GM18868 (cell line): ENCODE measurements around the gene CANT1.
"Not testable (repeated sequence)": the region's sequence is repeated elsewhere in the genome, so short reads cannot be mapped to it uniquely, and the experiment has no call there.

ENCODE experiments used
- ATAC-seq: cut with Tn5 transposase; IDR thresholded peaks from one replicate; pipeline ENCODE4 v1.9.1; 2021; ENCODE audit warnings: mild to moderate bottlenecking, moderate library complexity; ENCODE audit not compliant: unreplicated experiment

The CANT1 gene

GRCh38 chr17:79028496-79029326 is 19.1 kb upstream of the CANT1 start:
- no peak for ATAC-seq

DNA sequence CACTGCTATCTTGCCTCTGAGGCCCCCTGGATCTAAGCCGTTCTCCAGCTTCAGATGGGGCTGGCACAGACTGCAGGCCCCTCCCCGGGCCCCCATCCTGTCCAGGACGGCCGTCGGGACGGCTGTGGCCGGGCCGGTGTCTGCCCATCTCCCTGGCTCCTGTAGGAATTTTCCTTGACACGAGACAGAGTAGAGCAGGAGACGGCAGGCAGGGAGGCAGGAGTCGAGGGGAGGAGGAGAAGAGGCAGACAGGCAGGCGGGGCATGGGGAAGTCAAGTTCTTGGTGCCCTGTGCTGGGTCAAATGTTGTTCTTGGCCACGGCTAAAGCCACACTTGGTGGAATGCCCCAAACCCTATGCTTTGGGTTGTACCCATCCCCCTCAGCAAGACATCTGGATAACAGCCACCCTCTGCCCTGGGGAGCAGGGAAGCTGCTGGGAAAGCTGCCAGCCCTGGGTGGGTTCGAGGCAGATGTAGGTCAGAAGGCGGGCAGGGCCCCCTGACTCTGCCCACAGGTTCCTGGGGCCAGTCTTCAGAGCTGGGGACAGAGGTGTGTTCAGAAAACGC is 18.4 kb upstream of the CANT1 start:
- ATAC-seq: no peak

DNA sequence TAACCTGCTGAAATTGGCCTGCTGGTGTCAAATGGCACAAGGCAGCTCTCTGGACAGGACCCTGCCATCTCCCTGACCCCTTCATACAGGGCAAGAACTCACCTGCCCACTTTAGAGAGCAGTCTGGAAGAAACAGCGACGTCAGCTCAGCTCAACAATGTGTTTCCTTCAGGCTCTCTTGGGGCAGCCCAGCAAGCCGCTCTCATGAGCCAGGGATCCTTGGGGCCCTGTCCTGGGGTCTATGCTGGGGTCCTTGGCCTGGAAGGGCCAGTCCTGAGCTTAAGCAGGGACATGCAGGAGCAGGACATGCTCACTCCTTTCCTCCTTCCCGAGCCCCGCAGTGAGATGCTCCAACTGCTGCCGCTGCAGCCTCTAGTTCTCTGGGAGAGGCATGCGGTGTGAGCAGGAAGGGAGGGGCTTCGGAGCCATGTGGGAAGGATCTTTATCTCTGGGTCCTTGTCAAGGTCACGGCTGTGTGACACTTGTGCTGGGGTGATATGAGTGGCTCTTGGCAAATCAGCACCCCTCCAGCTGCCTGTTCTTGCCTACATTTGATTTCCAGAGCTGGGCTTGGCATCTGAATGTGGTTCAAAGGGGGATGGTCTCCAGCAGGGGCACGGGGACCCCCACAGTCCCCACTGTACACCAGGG is 17.8 kb upstream of the CANT1 start:
- no peak for ATAC-seq

DNA sequence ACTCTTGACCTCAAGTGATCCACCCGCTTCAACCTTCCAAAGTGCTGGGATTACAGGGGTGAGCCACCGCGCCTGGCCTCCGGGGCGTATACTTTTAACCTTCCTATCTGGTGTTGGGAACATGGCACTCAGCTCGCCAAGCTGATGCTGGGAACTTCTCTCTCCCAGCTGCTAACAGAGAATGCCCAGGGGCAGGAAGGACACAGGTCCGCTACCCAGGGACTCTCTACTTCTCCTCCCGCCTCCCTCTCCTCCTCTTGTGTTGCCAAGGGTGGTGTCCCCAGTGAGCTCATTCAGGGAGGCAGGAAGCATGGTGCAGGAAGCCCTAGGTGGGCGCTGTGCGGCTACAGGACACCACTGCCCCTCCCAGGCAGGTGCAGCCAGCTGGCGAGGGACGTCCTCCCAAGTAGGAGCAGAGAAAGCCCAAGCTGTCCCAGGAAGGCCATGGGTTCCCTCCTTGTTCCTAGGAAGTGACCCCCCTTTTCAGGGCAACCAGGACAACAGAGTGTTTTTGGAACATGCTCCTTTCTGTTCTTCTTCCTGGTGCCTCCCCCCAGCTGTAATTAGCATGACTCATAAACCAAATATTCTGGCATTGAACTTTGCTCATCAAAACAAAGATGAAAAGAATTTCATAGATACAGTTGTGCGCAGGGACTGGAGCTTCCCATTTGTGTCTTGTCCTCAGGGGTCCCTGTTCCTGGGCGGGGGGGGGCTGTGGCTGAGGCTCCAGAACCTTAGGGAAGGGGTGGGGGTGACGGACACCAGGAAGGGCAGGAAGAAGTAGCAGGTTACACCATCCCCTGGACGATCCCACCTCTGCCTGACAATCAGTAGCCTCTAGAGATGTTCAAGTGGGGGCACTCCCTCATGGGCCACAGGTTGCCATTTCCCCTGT is 17.1 kb upstream of the CANT1 start:
- no peak for ATAC-seq

DNA sequence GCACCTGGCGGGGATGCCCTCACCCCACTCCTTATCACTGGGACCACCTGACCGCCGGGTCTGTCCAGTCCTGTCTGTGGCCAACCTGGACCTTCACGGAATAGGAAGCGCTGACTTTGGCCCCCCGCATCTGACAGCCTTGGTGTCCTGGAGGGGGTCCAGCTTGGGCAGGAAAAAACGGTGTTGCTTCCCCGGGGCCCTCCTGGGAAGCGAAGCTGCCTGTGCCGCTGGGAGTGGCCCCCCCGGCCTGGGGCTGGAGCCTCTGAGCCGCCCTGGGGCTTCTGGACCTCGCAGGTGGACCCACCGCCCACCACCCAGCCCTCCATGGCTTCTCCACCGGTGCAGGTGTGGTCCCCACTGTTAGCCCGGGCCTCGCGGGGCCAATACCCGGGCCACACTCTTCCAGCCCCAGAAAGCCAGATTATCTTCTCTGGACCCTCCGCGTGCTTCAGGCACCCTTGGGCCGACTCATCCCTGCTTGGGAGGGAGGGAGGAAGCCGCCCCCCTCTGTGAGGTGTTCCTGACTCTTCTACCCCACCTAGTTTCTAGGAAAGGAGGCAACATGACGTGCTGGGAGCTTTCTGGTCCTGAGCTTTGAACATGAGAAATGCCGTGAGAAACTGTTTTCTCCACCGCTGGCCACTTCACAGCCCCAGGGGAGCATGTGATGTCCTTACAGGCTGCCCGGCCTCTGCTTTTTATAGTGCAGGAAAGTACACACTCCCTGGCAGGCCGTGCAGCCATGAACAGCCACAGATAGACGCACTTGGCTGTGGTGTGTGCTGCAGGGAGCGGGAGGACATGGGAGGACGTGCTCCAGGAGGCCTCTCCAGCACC is 15.6 kb upstream of the CANT1 start:
- no peak for ATAC-seq

DNA sequence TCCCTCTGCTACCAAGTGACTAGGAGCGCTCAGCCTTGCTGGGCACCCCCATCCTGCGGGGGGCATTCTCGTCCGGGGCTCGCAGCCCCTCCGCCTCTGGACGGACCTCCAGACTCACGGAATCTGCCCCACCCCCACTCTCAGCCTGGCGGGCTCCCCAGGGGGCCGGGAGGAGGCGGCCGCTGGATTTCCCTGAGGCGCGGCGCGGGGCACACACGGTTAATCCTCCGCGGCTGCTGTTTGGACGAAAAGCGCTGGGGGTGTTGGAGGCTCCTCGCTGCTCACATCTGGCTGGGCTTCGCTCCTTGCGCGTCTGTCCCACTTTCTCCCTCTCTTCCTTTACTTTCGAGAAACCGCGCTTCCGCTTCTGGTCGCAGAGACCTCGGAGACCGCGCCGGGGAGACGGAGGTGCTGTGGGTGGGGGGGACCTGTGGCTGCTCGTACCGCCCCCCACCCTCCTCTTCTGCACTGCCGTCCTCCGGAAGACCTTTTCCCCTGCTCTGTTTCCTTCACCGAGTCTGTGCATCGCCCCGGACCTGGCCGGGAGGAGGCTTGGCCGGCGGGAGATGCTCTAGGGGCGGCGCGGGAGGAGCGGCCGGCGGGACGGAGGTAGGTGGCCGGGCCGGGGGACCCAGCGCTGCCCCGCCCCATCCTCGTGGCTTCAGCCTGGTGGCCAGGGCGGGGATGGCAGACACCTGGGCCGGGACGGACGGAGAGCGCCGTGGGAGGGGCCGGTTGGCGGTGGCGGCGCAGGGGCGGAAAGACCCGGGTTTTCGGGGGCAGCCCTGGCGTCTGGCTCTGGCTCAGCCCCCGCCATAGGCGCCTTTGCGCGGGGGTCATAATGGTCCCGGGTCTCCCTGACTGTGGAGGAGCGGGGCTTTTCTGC is 14.6 kb upstream of the CANT1 start, which contains the start of gene C1QTNF1:
C1QTNF1 (plus strand) TSS at position 284 of the 886 bp plus-strand sequence. CDS start 19,800 bp downstream, outside the sequence.
- no peak for ATAC-seq

DNA sequence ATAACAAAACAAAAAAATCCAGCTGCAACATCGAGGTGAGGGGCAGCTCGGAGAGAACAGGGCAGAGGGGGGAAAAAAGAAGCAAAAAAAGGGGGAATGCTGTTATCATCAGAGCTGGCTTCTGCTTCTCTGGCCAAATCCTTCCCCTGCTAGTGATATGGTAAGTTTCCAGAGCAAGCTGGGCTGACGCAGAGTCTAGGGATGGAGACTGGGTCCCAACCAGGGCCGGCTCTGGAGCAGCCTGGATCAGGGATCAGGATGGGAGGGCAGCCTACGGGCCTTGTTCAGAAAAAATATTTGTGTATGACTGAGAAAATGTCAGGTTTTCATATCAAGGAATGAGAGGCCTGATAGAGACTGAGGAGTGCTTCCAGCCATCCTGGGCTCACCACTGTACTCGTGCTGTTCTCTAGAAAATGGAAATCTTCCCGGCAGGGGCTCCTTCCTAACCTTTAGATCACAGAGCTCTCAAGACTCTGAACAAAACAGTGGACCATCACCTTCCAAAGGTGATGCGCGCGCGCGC is 13.7 kb upstream of the CANT1 start:
- no peak for ATAC-seq

DNA sequence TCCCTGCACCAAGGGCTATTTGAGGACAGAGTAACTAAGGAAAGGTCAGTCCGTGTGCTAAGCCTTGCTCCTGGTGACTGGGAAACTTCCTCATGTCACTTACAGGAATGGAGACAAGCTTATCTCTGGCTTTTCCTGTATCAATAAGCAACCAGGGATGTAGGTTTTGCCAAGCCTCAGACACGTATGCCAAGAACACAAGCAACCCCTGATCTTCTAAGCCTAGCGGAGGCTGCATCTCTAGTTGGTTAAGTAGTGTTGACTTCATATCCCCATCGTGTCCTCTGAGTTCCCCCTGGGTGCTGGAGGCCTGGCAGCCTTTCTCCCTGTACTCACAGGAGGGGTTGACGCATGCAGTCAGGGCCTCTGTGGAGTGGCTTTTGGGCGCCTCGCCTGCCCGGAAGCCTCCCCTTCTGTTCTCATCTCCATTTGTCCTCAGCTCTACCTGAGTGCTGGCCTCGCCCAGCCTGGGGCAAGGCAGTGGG is 13.0 kb upstream of the CANT1 start:
- ATAC-seq: no peak

DNA sequence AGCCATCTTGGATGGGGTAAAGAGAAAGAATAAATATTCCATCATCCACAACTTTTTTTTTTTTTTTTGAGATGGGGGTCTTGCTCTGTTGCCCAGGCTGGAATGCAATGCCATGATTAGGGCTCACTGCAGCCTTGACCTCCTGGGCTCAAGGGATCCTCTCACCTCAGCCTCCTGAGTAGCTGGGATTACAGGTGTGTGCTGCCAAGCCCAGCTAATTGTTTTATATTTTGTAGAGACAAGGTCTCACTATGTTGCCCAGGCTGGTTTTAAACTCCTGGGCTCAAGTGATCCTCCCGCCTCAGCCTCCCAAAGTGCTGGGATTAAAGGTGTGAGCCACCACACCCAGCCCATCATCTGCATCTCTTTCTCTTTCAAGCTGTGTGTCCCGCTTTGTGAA is 12.4 kb upstream of the CANT1 start:
- ATAC-seq: not testable (repeated sequence)

- ATAC-seq: no peak
Observed at GRCh38 chr17:79020631-79021301, 11.2 kb upstream of the CANT1 start.

- ATAC-seq: no peak
Observed at GRCh38 chr17:79019632-79020584, 10.3 kb upstream of the CANT1 start.

GRCh38 chr17:79019261-79019631 is 9.7 kb upstream of the CANT1 start:
- no peak for ATAC-seq

GRCh38 chr17:79018370-79018695 is 8.8 kb upstream of the CANT1 start:
- no peak for ATAC-seq

- ATAC-seq: no peak
Observed at GRCh38 chr17:79017546-79018369, 8.2 kb upstream of the CANT1 start.

GRCh38 chr17:79014158-79014758 is 4.7 kb upstream of the CANT1 start:
- ATAC-seq: no peak

DNA sequence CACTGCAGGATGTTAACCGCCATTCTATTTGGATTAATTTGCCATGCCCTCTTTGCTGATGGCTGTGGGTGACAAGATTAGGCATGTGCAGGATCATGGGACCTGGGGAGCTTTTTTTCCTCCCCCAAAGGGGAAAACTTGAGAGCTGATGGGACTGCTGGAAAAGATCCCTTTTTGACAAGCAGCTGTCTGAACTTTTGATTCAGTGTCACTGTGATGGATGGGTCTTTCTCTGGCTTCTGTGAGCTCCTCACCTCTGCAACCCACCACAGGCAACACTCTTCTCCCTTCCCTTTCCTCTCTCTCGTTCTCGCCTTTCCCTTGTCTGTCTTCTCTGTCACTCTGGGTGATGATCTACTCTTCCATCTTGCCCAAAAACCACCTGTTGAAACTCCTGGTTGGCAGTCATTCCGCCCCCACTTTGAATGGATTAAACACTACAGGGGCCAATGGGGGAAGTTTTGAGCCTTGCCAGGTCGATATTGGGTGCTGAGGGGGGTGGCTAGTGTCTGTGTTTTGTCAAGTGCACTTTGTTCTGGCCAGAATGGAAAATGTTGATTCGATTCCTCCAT is 3.1 kb upstream of the CANT1 start:
- no peak for ATAC-seq
